Measurements from ENCODE around the gene ARHGAP15. TPM values are rescaled to one million over a fixed set of nuclear protein-coding genes. Genes with fewer than 3 reads are reported as not detected.

Gene ARHGAP15
- total RNA-seq, result not detected in 2 replicates

DNA sequence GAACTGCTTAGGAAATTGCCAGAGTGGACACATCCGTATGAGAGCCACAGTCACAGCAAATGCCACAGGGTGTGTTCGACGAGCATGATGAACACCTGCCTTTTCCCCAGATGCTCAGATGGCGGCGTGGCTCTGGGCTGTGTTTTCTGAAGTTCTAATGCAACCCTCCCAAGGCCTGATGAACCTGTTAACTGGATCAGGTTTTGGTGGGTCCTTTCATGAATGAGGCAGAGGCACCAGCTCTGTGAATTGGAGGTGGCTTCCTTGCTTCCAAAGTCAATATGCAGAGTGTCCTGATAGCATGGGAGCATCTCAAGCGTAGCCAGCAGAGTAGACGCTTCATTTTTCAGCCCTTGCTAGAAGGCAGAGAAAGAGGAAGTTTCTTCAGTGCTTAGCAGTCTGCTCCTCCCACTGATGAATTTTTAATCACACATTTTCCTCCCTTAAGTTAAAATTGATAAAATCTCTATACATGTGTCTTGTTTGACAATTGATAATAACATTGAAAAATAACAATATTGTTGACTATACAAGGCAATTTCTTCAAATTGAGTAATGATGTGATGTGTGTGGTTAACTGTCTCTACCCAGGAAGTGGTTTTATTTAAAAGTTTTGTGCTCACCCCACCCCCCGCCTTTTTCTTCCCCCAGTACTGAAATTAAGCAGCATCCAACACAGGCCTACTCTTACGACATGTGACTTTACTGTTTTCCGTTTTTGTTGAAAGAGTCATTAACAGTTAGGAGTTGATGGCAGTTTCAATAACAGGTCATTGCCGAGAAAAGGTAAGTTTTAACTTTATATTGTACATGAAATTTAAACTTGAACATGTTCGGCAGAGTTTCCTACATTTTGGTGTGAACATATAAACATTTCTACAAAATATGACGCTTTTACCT lies at the start of gene ARHGAP15:
ARHGAP15 (plus strand) TSS at position 739 of the 900 bp plus-strand sequence.

Small RNAs within 50 kb of the gene (small RNA-seq; reads per million reads assigned to genes)
- not detected for gene MTND4LP12
